B cell (primary cell): ENCODE results near the gene DLG2. TPM values are rescaled to one million over a fixed set of nuclear protein-coding genes. Genes with fewer than 3 reads are reported as not detected.

ENCODE experiments used
- ATAC-seq: fragments of 200-7000 bp; cut with Tn5 transposase; one replicate; pipeline ENCODE4 v1.10.0; 2021; ENCODE audit warnings: low read depth, mild to moderate bottlenecking, moderate number of reproducible peaks, moderate library complexity
- CTCF ChIA-PET: fragments of 350-600 bp; sonication (Branson Sonifier 250); formaldehyde crosslinking; loops from one replicate; lab custom pipeline; 2021; ENCODE audit warnings: antibody characterized with exemption, inconsistent platforms; lab: Charles Lee
- POLR2A ChIA-PET: fragments of 350-600 bp; sonication (Branson Sonifier 250); formaldehyde crosslinking; loops from one replicate; lab custom pipeline; 2021; ENCODE audit warnings: antibody characterized with exemption; lab: Charles Lee
- DNase-seq: peaks from one replicate; pipeline ENCODE4 v3.0.0; 2013
- H2AFZ ChIP-seq: 2 replicates; pipeline ENCODE4 v1.6.1; 2012; ENCODE audit warnings: mild to moderate bottlenecking, low read depth, low read length; ENCODE audit not compliant: insufficient read depth, poor library complexity, severe bottlenecking
- H3K27ac ChIP-seq, 2 donors: 1 replicate in 1 of 2; 2 replicates in 1 of 2; pipeline ENCODE4 v1.5.1; 2012 to 2013; ENCODE audit warnings: low read length in 2 of 2, mild to moderate bottlenecking in 2 of 2, moderate library complexity in 1 of 2
- H3K27me3 ChIP-seq, 4 experiments: fragments of 200-600 bp in 1 of 4; sonication (generic) in 1 of 4; replicated peaks in 1 of 4; 1 replicate in 2 of 4; 2 replicates in 2 of 4; pipeline versions ENCODE4 v1.6.1 to v1.7.0; 2013 to 2016; ENCODE audit warnings: low read length in 3 of 4, mild to moderate bottlenecking in 2 of 4, mixed read lengths in 1 of 4, moderate library complexity in 1 of 4; ENCODE audit not compliant: insufficient read depth in 4 of 4, control insufficient read depth in 3 of 4; ENCODE audit errors: control extremely low read depth in 1 of 4
- H3K36me3 ChIP-seq, 2 experiments: replicated peaks in 1 of 2; 1 replicate in 1 of 2; 2 replicates in 1 of 2; pipeline versions ENCODE4 v1.6.1 to v1.7.1; 2013; ENCODE audit warnings: low read length in 1 of 2; ENCODE audit not compliant: insufficient read depth in 2 of 2, control insufficient read depth in 1 of 2; ENCODE audit errors: control extremely low read depth in 1 of 2, extremely low read depth in 1 of 2
- H3K4me1 ChIP-seq, 2 donors: fragments of 200-600 bp in 1 of 2; sonication (generic) in 1 of 2; 1 replicate in 1 of 2; 2 replicates in 1 of 2; pipeline versions ENCODE4 v1.5.1 to v1.6.1; 2013 to 2017; ENCODE audit warnings: low read length in 2 of 2; ENCODE audit not compliant: control insufficient read depth in 2 of 2, insufficient read depth in 2 of 2
- H3K4me2 ChIP-seq: replicated peaks from 2 replicates; pipeline ENCODE3; 2012; ENCODE audit warnings: mild to moderate bottlenecking, low read depth, low read length; ENCODE audit not compliant: poor library complexity, severe bottlenecking
- H3K4me3 ChIP-seq, 5 experiments: fragments of 200-600 bp in 1 of 5; sonication (generic) in 1 of 5; 1 replicate in 3 of 5; 2 replicates in 2 of 5; pipeline versions ENCODE4 v1.5.1 to v1.7.0; 2011 to 2016; ENCODE audit warnings: low read length in 4 of 5, mild to moderate bottlenecking in 4 of 5, low read depth in 2 of 5, control low read depth in 1 of 5, moderate library complexity in 1 of 5; ENCODE audit not compliant: insufficient read depth in 1 of 5; ENCODE audit errors: control extremely low read depth in 1 of 5, extremely low read depth in 1 of 5
- H3K79me2 ChIP-seq: fragments of 200-600 bp; sonication (generic); one replicate; pipeline ENCODE4 v1.6.0; 2016; ENCODE audit warnings: low read length; ENCODE audit not compliant: control insufficient read depth, insufficient read depth
- H3K9ac ChIP-seq: fragments of 200-600 bp; sonication (generic); 2 replicates; pipeline ENCODE4 v1.6.1; 2017; ENCODE audit warnings: mild to moderate bottlenecking, low read length, moderate library complexity
- H3K9me3 ChIP-seq, 3 donors: one replicate each; pipeline versions ENCODE4 v1.6.1 to v1.7.1; 2013; ENCODE audit warnings: low read length in 2 of 3; ENCODE audit not compliant: control insufficient read depth in 2 of 3, insufficient read depth in 1 of 3; ENCODE audit errors: control extremely low read depth in 1 of 3
- H4K20me1 ChIP-seq: 2 replicates; pipeline ENCODE4 v1.6.0; 2012; ENCODE audit warnings: mild to moderate bottlenecking, low read length; ENCODE audit not compliant: insufficient read depth, control insufficient read depth, poor library complexity, severe bottlenecking
- H3K27ac Mint-ChIP-seq: one replicate; pipeline ENCODE4 v1.8.0; 2021; ENCODE audit warnings: mixed read lengths
- H3K27me3 Mint-ChIP-seq: one replicate; pipeline ENCODE4 v1.8.0; 2021; ENCODE audit warnings: mixed read lengths
- H3K4me1 Mint-ChIP-seq: one replicate; pipeline ENCODE4 v1.8.0; 2021; ENCODE audit warnings: mixed read lengths
- H3K4me3 Mint-ChIP-seq: one replicate; pipeline ENCODE4 v1.8.0; 2021; ENCODE audit warnings: mixed read lengths
- H3K9me3 Mint-ChIP-seq: one replicate; pipeline ENCODE4 v1.8.0; 2022; ENCODE audit warnings: mixed read lengths; ENCODE audit not compliant: insufficient read depth
- CTCF ChIP-seq: fragments of 200-600 bp; IDR thresholded peaks from one replicate; pipeline ENCODE4 v1.8.0; 2022; ENCODE audit warnings: antibody characterized with exemption, mild to moderate bottlenecking
- EZH2 ChIP-seq: IDR thresholded peaks from 2 replicates; pipeline ENCODE4 v1.6.1; 2012; ENCODE audit warnings: borderline replicate concordance, low read depth, mild to moderate bottlenecking, moderate library complexity, low read length; ENCODE audit not compliant: insufficient read depth, poor library complexity, severe bottlenecking
- WGBS: methylation state at CpG from one replicate; pipeline ENCODE4 v1.1.5; 2013; ENCODE audit warnings: missing lambda C conversion rate; ENCODE audit not compliant: insufficient coverage; 5-methylcytosine and 5-hydroxymethylcytosine counted together
- intact Hi-C: fragments of 100-400 bp; cut with micrococcal nuclease; formaldehyde crosslinking; loops from one replicate; pipeline ENCODE4 v1.10.0; 2022
- polyA plus RNA-seq: library from polyadenylated mRNA; depleted of rRNA; stranded (reverse); fragments of >200 nt; gene quantifications from 2 replicates; pipeline ENCODE4 v1.2.3, GENCODE V29; 2012
- total RNA-seq, 2 donors: library from RNA; stranded (reverse); fragments of 120-200 nt in 1 of 2; gene quantifications; 1 replicate in 1 of 2; 2 replicates in 1 of 2; pipeline versions ENCODE4 v1.2.3 to v1.2.4, GENCODE V29; 2013 to 2022

Gene DLG2
- total and polyA plus RNA-seq, 2 donors (not counting 1 experiment from before 2014, with no cell fraction given), result 0.54 to 5.4 TPM

GRCh38 chr11:83641511-83641910, 1985.6 kb downstream of the DLG2 start:
- H3K4me1 Mint-ChIP-seq, result peaks cover 4% of the 10 kb centered on the region
- H3K27ac ChIP-seq, result no peak overlapping the region
- intact Hi-C loops, result no loop called here
- no peak overlapping the region for H3K9ac ChIP-seq
- H3K36me3 ChIP-seq, result no peaks in the 10 kb centered on the region
- H3K27me3 ChIP-seq, result no peaks in the 10 kb centered on the region
- no peak overlapping the region for H3K4me3 ChIP-seq
- CTCF ChIA-PET, result no interaction called here
- no peaks in the 10 kb centered on the region for H3K9me3 Mint-ChIP-seq
- H3K4me2 ChIP-seq, result no peak overlapping the region
- H3K4me1 ChIP-seq, result no peaks in the 10 kb centered on the region
- ATAC-seq (no peak), DNase-seq (no peak)
- WGBS, result no CpG with 5 or more reads among the region's 7 CpGs
- no peak overlapping the region for H2AFZ ChIP-seq
- no peak overlapping the region for H3K27ac Mint-ChIP-seq
- H3K4me3 Mint-ChIP-seq, result no peak overlapping the region
- POLR2A ChIA-PET, result no interaction called here
- TF ChIP-seq CTCF (no peak), EZH2 (no peak)
- H4K20me1 ChIP-seq, result no peaks in the 10 kb centered on the region
- no peaks in the 10 kb centered on the region for H3K79me2 ChIP-seq
- no peaks in the 10 kb centered on the region for H3K9me3 ChIP-seq
- H3K27me3 Mint-ChIP-seq, result peaks cover 14% of the 10 kb centered on the region

DNA sequence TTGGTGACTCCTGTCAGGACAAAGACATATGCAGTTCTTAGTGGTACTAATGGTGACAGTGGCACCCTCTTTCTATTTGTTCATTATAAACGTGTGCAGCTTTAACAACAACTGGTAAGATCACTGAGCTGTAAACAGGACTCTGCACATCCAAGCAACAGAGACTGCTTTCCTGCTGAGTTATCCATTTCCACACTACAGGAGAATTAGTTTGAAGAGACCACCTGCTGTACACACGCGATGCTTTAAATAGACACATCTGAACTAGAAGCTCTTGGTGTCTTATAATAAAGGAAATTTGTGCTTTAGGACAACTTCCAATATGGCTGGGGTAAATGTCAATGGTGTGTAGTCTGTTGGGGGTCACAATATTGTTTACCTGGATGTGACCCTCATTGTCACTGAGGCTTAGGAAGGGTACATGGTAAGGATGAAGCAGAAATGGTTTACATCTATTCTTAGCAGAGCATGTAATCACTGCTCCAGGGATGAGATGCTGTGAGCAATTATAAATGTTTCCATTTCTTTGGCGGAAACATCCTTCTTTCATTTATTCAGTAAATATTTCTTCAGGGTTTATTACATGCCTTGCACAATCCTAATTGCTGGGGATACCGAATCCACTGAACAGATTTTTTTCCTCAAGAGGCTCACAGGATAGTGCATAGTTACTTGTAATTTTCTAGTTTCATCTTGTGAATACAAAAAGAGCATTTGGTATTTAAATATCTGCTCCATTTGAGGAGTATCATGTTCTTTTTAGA, 1987.0 kb downstream of the DLG2 start:
- Histone ChIP-seq H3K27me3 (no peaks in the 10 kb centered on the region), H4K20me1 (no peaks in the 10 kb centered on the region), H3K4me3 (no peak overlapping the region), H3K9me3 (no peaks in the 10 kb centered on the region), H3K4me1 (no peaks in the 10 kb centered on the region), H3K9ac (no peak overlapping the region), H3K36me3 (no peaks in the 10 kb centered on the region), H2AFZ (no peak overlapping the region), H3K27ac (no peak overlapping the region), H3K79me2 (no peaks in the 10 kb centered on the region), H3K4me2 (no peak overlapping the region)
- H3K27me3 Mint-ChIP-seq, result peaks cover 8% of the 10 kb centered on the region
- peaks cover 4% of the 10 kb centered on the region for H3K4me1 Mint-ChIP-seq
- H3K9me3 Mint-ChIP-seq, result no peaks in the 10 kb centered on the region
- DNase-seq (no peak), ATAC-seq (no peak)
- TF ChIP-seq CTCF (no peak), EZH2 (no peak)
- POLR2A ChIA-PET, result no interaction called here
- WGBS, result 60% methylated on average over 1 of the region's 5 CpGs
- CTCF ChIA-PET, result no interaction called here
- no peak overlapping the region for H3K4me3 Mint-ChIP-seq
- H3K27ac Mint-ChIP-seq, result no peak overlapping the region
- intact Hi-C loops, result no loop called here
